ENCODE measurements around the gene USPL1. TPM values are rescaled to one million over a fixed set of nuclear protein-coding genes. Genes with fewer than 3 reads are reported as not detected.

USPL1 gene
- total and polyA plus RNA-seq, 2 of the 13 experiments (the other 11 are each of a cell fraction or from before 2014, with no cell fraction given), result 13.7 to 15.9 TPM

GRCh38 chr13:30615481-30615865, 2.2 kb upstream of the USPL1 start (continued):
- TF ChIP-seq ZNF772 (CRISPR knock-in tag; IDR thresholded peaks at IDR 0.05), result no peak

GRCh38 chr13:30615866-30616541, 1.7 kb upstream of the USPL1 start:
- POLR2A ChIA-PET, result interaction anchor here (0.6 to 1.2 kb wide), 4 partner anchors 152 to 551 kb away, joined by 3 read pairs; partner anchors contain the start of gene KATNAL1
- H3K79me2 ChIP-seq (ENCODE audit: insufficient read depth, low read length), result peaks cover 57% of the 10 kb centered on the region
- TF ChIP-seq KLF15 (CRISPR knock-in tag; IDR thresholded peaks at IDR 0.05; ENCODE audit: borderline replicate concordance) (no peak), GZF1 (CRISPR knock-in tag; IDR thresholded peaks at IDR 0.05) (no peak), CENPBD1 (CRISPR knock-in tag; IDR thresholded peaks at IDR 0.05; ENCODE audit: borderline replicate concordance, low read depth) (no peak), ZNF333 (CRISPR knock-in tag; IDR thresholded peaks at IDR 0.05; ENCODE audit: borderline replicate concordance) (no peak), ZBTB10 (CRISPR knock-in tag; IDR thresholded peaks at IDR 0.05; ENCODE audit: borderline replicate concordance) (no peak), ZFP36L2 (CRISPR knock-in tag; IDR thresholded peaks at IDR 0.05) (no peak), SOX13 (IDR thresholded peaks at IDR 0.05) (no peak), SOX13 (CRISPR knock-in tag; conservative IDR thresholded peaks at IDR 0.05 in 1 of 2, IDR thresholded peaks at IDR 0.05 in 1 of 2) (no peak), THRA (CRISPR knock-in tag; IDR thresholded peaks at IDR 0.05; ENCODE audit: borderline replicate concordance) (no peak), ZSCAN12 (CRISPR knock-in tag; IDR thresholded peaks at IDR 0.05) (no peak), SP5 (CRISPR knock-in tag; IDR thresholded peaks at IDR 0.05; ENCODE audit: borderline replicate concordance, low read depth) (no peak), REXO4 (CRISPR knock-in tag; IDR thresholded peaks at IDR 0.05; ENCODE audit: borderline replicate concordance) (no peak), BRCA1 (CRISPR knock-in tag; IDR thresholded peaks at IDR 0.05) (no peak), POGZ (CRISPR knock-in tag; IDR thresholded peaks at IDR 0.05) (no peak), TRIM24 (CRISPR knock-in tag; IDR thresholded peaks at IDR 0.05) (no peak), SKI (IDR thresholded peaks at IDR 0.05; ENCODE audit: partially characterized antibody) (no peak)

More at GRCh38 chr13:30615866-30616541, 1.7 kb upstream of the USPL1 start:
- H3K36me3 ChIP-seq (replicated peaks in 1 of 2; ENCODE audit: control insufficient read depth in 1 of 2, insufficient read depth in 2 of 2, low read length in 2 of 2), result no peaks in the 10 kb centered on the region; a peak in 1 of 5 replicates
- H4K20me1 ChIP-seq (ENCODE audit: insufficient read depth, low read length), result no peaks in the 10 kb centered on the region
- CTCF ChIA-PET (ENCODE audit: low intra/inter-chr PET ratio, low total read pairs), result no interaction called here
- H3K4me1 ChIP-seq (ENCODE audit: insufficient read depth, low read length), result peaks cover 31% of the 10 kb centered on the region
- in situ Hi-C loops (cut with HindIII; ENCODE audit: extremely low pct_ligation_motif_present, low pct_unique_long_range_greater_than_20kb), result loop anchor here (10.0 kb wide), 1 partner anchor 429 kb away; no protein-coding TSS in a partner anchor
- no TSS peak for BruUV-seq (replicated peaks)
- peak overlapping the region; percentile 93 for H3K9ac ChIP-seq (ENCODE audit: insufficient read depth, low read depth, low read length)
- intact Hi-C loops (cut with micrococcal nuclease; ENCODE audit: unreplicated experiment), result loop anchor here (2.0 to 5.0 kb wide), 3 partner anchors 187 to 1019 kb away; partner anchors contain the start of gene SLC7A1
- 10% methylated on average over 7 of the region's 7 CpGs for WGBS (ENCODE audit: low lambda C conversion rate)
- H3K9me3 ChIP-seq (ENCODE audit: low read length), result no peaks in the 10 kb centered on the region
- H3K27ac ChIP-seq (ENCODE audit: extremely low read length, insufficient read depth, low read length), result peak overlapping the region; percentile 99
- ATAC-seq (no peak), FAIRE-seq (no peak), DNase-seq (ENCODE audit: low spot score) (peak; percentile 8)
- no peaks in the 10 kb centered on the region; a peak in 2 of 5 replicates for H3K27me3 ChIP-seq (ENCODE audit: control insufficient read depth in 1 of 2, insufficient read depth in 2 of 2, low read length in 2 of 2)
- peak overlapping the region; percentile 88 for H3K4me2 ChIP-seq (ENCODE audit: low read depth, low read length)
- H2AFZ ChIP-seq (ENCODE audit: low read length), result no peak overlapping the region
- H3K4me3 ChIP-seq (replicated peaks in 1 of 3; ENCODE audit: insufficient read depth in 1 of 3, low read depth in 2 of 3, low read length in 3 of 3), result peak overlapping the region; percentile 63 to 77 (median 69); a peak in 5 of 6 replicates
